Measurements from ENCODE around the gene KCNE4.

The KCNE4 gene

GRCh38 chr2:223082706-223083105 is 30.7 kb downstream of the KCNE4 start:
- TF ChIP-seq CTCF (IDR thresholded peaks at IDR 0.05; ENCODE audit: low read depth, low read length, poor library complexity, severe bottlenecking) (no peak), EZH2phosphoT487 (IDR thresholded peaks at IDR 0.05; ENCODE audit: borderline replicate concordance, low read length) (no peak)
- H3K79me2 ChIP-seq (ENCODE audit: control insufficient read depth, low read length), result no peaks in the 10 kb centered on the region
- no peaks in the 10 kb centered on the region for H4K20me1 ChIP-seq (ENCODE audit: control insufficient read depth, insufficient read depth, low read depth, low read length)
- H3K9me2 ChIP-seq (replicated peaks; ENCODE audit: control insufficient read depth, low read length), result no peaks in the 10 kb centered on the region
- no peak overlapping the region for H3K4me2 ChIP-seq (ENCODE audit: low read length)
- no peaks in the 10 kb centered on the region for H3K27me3 ChIP-seq (ENCODE audit: control insufficient read depth, low read length)
- no peak overlapping the region for H3K4me3 ChIP-seq (ENCODE audit: low read length)
- H3K4me1 ChIP-seq (ENCODE audit: control insufficient read depth, low read length), result no peaks in the 10 kb centered on the region
- no peaks in the 10 kb centered on the region for H3F3A ChIP-seq (ENCODE audit: control insufficient read depth, insufficient read depth)
- H3K36me3 ChIP-seq (ENCODE audit: control insufficient read depth, low read length), result no peaks in the 10 kb centered on the region
- no peak overlapping the region for H3K27ac ChIP-seq (ENCODE audit: low read depth, low read length)
- no peaks in the 10 kb centered on the region for H3K9me3 ChIP-seq (ENCODE audit: control insufficient read depth, insufficient read depth, low read length)

GRCh38 chr2:223083402-223084070 is 31.5 kb downstream of the KCNE4 start:
- no peaks in the 10 kb centered on the region for H3K9me3 ChIP-seq (ENCODE audit: control insufficient read depth, insufficient read depth, low read length)
- H3K4me2 ChIP-seq (ENCODE audit: low read length), result no peak overlapping the region
- H3K4me3 ChIP-seq (ENCODE audit: low read length), result no peak overlapping the region
- no peaks in the 10 kb centered on the region for H3K79me2 ChIP-seq (ENCODE audit: control insufficient read depth, low read length)
- no peaks in the 10 kb centered on the region for H3K4me1 ChIP-seq (ENCODE audit: control insufficient read depth, low read length)
- H4K20me1 ChIP-seq (ENCODE audit: control insufficient read depth, insufficient read depth, low read depth, low read length), result no peaks in the 10 kb centered on the region
- H3F3A ChIP-seq (ENCODE audit: control insufficient read depth, insufficient read depth), result no peaks in the 10 kb centered on the region
- no peak overlapping the region for H3K27ac ChIP-seq (ENCODE audit: low read depth, low read length)
- TF ChIP-seq EZH2phosphoT487 (IDR thresholded peaks at IDR 0.05; ENCODE audit: borderline replicate concordance, low read length) (no peak), CTCF (IDR thresholded peaks at IDR 0.05; ENCODE audit: low read depth, low read length, poor library complexity, severe bottlenecking) (no peak)
- H3K27me3 ChIP-seq (ENCODE audit: control insufficient read depth, low read length), result no peaks in the 10 kb centered on the region
- no peaks in the 10 kb centered on the region for H3K9me2 ChIP-seq (replicated peaks; ENCODE audit: control insufficient read depth, low read length)
- H3K36me3 ChIP-seq (ENCODE audit: control insufficient read depth, low read length), result no peaks in the 10 kb centered on the region

GRCh38 chr2:223084873-223085272 is 32.9 kb downstream of the KCNE4 start:
- H3K4me1 ChIP-seq (ENCODE audit: control insufficient read depth, low read length), result no peaks in the 10 kb centered on the region
- no peaks in the 10 kb centered on the region for H3F3A ChIP-seq (ENCODE audit: control insufficient read depth, insufficient read depth)
- H3K27ac ChIP-seq (ENCODE audit: low read depth, low read length), result no peak overlapping the region
- TF ChIP-seq CTCF (IDR thresholded peaks at IDR 0.05; ENCODE audit: low read depth, low read length, poor library complexity, severe bottlenecking), result no peak
- no peak for TF ChIP-seq EZH2phosphoT487 (IDR thresholded peaks at IDR 0.05; ENCODE audit: borderline replicate concordance, low read length)
- no peaks in the 10 kb centered on the region for H3K9me2 ChIP-seq (replicated peaks; ENCODE audit: control insufficient read depth, low read length)
- no peaks in the 10 kb centered on the region for H3K36me3 ChIP-seq (ENCODE audit: control insufficient read depth, low read length)
- no peak overlapping the region for H3K4me2 ChIP-seq (ENCODE audit: low read length)
- H4K20me1 ChIP-seq (ENCODE audit: control insufficient read depth, insufficient read depth, low read depth, low read length), result no peaks in the 10 kb centered on the region
- no peaks in the 10 kb centered on the region for H3K27me3 ChIP-seq (ENCODE audit: control insufficient read depth, low read length)
- H3K4me3 ChIP-seq (ENCODE audit: low read length), result no peak overlapping the region
- no peaks in the 10 kb centered on the region for H3K9me3 ChIP-seq (ENCODE audit: control insufficient read depth, insufficient read depth, low read length)
- no peaks in the 10 kb centered on the region for H3K79me2 ChIP-seq (ENCODE audit: control insufficient read depth, low read length)
